ENCODE data around the gene COL9A1.
"Not testable (repeated sequence)": the region's sequence is repeated elsewhere in the genome, so short reads cannot be mapped to it uniquely, and the experiment has no call there.

COL9A1 gene

DNA sequence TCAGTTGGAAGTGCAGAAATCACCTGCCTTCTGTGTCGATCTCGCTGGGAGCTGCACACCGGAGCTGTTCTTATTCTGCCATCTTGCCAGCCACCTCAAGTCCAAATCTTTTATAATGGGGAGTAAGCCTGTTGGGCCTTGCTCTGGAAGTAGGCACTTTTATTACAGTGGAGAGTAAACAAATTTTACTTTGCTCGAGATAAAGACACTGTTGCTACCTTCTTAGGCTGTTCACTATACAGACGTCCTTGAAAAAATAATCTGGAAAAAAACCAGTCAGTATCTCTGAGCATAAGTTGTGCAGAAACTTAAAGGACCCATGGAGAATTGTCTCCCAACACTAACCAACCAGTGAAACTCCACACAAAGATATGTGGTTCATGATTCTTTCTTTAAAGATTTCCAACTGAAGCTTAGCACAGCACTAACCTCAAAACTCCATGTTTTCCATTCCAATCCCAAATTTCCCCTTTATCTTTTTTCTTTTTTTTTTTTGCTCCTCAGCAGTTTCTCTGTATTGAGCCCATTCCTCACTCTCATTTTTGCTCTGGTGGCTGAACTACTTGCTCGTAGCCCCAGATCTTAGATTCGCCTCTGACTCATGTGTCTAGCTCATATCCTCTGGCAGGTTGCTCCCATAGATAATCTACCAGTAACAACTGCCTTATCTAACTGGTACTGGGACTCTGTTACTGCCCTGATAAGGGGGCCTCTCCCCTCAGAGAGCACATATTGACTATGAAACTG is 34.3 kb upstream of the COL9A1 start:
- TF ChIP-seq, protein P1, sequence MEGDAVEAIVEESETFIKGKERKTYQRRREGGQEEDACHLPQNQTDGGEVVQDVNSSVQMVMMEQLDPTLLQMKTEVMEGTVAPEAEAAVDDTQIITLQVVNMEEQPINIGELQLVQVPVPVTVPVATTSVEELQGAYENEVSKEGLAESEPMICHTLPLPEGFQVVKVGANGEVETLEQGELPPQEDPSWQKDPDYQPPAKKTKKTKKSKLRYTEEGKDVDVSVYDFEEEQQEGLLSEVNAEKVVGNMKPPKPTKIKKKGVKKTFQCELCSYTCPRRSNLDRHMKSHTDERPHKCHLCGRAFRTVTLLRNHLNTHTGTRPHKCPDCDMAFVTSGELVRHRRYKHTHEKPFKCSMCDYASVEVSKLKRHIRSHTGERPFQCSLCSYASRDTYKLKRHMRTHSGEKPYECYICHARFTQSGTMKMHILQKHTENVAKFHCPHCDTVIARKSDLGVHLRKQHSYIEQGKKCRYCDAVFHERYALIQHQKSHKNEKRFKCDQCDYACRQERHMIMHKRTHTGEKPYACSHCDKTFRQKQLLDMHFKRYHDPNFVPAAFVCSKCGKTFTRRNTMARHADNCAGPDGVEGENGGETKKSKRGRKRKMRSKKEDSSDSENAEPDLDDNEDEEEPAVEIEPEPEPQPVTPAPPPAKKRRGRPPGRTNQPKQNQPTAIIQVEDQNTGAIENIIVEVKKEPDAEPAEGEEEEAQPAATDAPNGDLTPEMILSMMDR (conservative IDR thresholded peaks at IDR 0.05; ENCODE audit: low read length): no peak
- no peak for DNase-seq (ENCODE audit: low read depth)
- no peak overlapping the region for H3K4me3 ChIP-seq (ENCODE audit: low read length)

DNA sequence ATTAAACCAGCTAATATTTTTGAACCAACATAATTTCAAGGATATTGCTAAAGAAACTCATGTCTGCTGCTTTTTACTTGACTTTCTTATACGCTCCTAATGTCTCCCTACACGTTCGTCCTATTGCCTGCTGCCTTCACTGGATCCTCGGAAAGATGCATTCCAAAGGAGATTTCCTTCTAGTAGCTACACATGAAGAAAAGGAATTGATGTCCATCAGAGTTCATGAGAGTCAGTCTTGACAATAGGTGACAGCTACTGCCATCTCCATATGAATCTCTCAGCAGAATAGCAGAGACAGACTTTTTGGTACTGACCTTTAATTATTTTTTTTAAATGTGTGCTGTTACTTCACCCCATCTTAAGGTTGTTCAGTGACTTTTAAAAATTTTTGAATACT is 24.2 kb upstream of the COL9A1 start:
- no peak overlapping the region for H3K4me3 ChIP-seq (ENCODE audit: low read length)
- TF ChIP-seq, protein P1 (conservative IDR thresholded peaks at IDR 0.05; ENCODE audit: low read length): no peak
- DNase-seq (ENCODE audit: low read depth): no peak

DNA sequence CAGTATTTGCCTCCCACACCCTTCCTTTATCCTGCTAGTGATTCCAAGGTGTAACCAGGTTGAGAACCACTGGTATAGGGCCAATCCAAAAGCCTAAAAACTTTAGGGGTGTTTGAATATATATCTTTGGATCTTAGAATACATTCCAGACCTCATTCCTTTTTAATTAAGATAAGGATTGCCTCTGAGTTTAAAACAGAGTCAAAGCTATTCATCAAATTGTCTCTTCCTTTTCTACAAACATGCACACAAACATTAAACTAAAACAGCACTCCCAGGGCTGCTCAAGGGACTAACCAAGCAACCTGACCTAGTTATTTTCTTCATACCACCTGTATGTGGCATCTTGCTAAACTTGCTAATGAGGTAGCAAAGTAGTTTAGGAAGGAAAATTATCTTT is 22.1 kb upstream of the COL9A1 start:
- TF ChIP-seq, protein P1 (conservative IDR thresholded peaks at IDR 0.05; ENCODE audit: low read length): no peak
- H3K4me3 ChIP-seq (ENCODE audit: low read length): no peak overlapping the region
- no peak for DNase-seq (ENCODE audit: low read depth)

DNA sequence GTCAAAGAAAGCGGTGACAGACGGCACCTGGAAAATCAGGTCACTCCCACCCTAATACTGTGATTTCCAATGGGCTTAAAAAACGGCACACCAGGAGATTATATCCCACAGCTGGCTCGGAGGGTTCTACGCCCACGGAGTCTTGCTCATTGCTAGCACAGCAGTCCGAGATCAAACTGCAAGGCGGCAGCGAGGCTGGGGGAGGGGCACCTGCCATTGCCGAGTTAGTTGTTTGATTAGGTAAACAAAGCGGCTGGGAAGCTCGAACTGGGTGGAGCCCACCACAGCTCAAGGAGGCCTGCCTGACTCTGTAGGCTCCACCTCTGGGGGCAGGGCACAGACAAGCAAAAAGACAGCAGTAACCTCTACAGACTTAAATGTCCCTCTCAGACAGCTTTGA is 14.9 kb upstream of the COL9A1 start:
- H3K4me3 ChIP-seq (ENCODE audit: low read length); DNase-seq (ENCODE audit: low read depth): not testable (repeated sequence)

DNA sequence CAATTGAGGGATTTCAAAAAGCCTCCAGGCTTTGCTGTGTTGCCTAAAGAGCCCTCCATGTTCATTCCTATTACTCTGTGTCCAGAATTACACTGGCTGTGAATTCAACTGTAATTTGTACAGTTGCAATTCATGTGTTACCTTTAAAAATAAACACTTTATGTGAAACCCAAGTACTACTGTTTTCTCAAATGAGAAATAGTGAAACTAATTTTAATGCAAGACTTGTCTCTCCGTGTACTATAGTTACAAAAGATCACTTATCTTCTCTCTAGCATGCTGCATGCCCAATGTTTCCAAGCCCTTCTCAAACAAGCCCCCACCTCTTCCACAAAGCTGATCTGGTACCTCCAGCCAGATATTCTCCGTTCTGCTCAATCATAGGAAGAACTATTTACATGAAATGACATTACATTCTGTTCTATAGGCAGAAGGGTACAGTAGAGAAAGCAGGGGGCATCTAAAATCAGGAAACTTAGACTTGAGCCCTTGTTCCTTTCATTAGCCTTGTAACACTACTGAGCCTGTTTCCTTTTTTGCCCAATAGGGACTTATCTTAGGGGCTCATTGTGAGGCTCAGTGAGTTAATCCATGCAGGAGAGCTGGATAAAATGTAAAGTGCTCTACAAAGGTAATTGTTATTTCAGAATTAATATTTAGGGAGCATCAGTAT is 12.3 kb upstream of the COL9A1 start:
- TF ChIP-seq, protein P1 (conservative IDR thresholded peaks at IDR 0.05; ENCODE audit: low read length): no peak
- no peak overlapping the region for H3K4me3 ChIP-seq (ENCODE audit: low read length)
- DNase-seq (ENCODE audit: low read depth): no peak

DNA sequence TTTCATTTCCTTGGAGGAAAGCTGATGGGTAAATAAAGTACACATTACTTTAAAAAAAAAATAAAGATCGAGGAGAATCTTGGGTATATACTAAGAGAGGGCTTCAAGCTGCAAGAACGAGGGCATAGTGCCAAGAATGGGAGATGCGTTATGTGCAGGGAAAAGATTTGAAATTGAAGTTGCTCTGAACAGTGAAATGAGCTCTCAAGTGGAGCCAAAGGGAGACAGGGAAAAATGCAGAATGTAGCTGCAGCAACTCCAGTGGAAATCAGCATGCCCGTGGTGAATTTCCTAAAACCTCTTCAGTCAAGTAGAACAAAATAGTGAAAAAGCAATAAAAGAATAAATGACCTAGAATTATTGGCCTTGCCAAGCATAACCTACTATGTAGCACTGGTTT is 11.4 kb upstream of the COL9A1 start:
- TF ChIP-seq, protein P1 (conservative IDR thresholded peaks at IDR 0.05; ENCODE audit: low read length): no peak
- H3K4me3 ChIP-seq (ENCODE audit: low read length): no peak overlapping the region
- DNase-seq (ENCODE audit: low read depth): no peak

DNA sequence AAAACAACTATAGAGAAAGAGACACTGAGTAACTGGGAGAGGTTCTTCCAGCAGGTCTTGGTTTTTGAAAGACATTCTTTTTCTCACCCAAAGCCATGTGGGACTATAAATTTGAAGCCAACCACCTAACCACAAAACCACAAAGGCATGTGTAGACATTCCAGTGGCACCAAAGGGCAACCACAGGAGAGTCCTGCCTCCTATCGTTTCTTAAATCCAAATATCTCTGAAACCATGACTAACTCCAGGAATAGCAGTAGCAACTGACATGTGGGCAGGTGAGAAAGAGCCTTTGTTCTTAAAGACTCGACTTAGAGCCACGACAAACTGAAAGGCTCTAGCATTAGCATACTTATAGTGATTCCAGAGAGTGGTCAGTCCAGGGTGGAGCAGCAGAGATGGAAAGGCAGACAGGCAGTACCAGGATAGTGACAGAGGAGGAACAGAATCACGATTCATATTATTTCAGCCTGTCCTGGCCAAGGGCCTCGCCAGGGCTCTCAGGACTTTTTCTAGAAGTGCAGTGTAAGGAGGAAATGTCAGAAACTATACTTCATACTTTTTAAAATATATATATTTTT is 9.4 kb upstream of the COL9A1 start:
- no peak overlapping the region for H3K4me3 ChIP-seq (ENCODE audit: low read length)
- TF ChIP-seq, protein P1 (conservative IDR thresholded peaks at IDR 0.05; ENCODE audit: low read length): no peak
- peak; percentile 82 for DNase-seq (ENCODE audit: low read depth)

Measured in AG10803 (cell line).